HepG2 (cell line): Measurements from ENCODE around the gene NPTXR. TPM values are rescaled to one million over a fixed set of nuclear protein-coding genes. Genes with fewer than 3 reads are reported as not detected.

Source experiments
- ATAC-seq: fragments of 200-7000 bp; cut with Tn5 transposase; 3 replicates; pipeline ENCODE4 v1.9.1; 2020; ENCODE audit warnings: mild to moderate bottlenecking, moderate library complexity
- BruUV-seq: library from RNA; stranded (reverse); fragments of 400-500 nt; replicated peaks from 2 replicates; lab custom pipeline; 2021; lab: Mats Ljungman, UMichigan
- CTCF ChIA-PET: fragments of 300-600 bp; formaldehyde crosslinking; extraction: SDS; loops from one replicate; lab custom pipeline; 2021; ENCODE audit warnings: low total read pairs, inconsistent platforms, low intra/inter-chr PET ratio; lab: Yijun Ruan, JAX
- POLR2A ChIA-PET: fragments of 350-600 bp; sonication (Branson Sonifier 250); formaldehyde crosslinking; loops from one replicate; lab custom pipeline; 2020; ENCODE audit warnings: antibody characterized with exemption, inconsistent platforms; lab: Yijun Ruan, JAX
- DNase-seq: peaks from one replicate; pipeline ENCODE4 v3.0.0-alpha.2; 2015; ENCODE audit warnings: low spot score
- FAIRE-seq: peaks from 3 replicates; lab custom pipeline; 2011; peaks lifted over from hg19 to GRCh38; lab: Jason Lieb, UNC
- H2AFZ ChIP-seq: one replicate; pipeline ENCODE4 v1.6.1; 2011; ENCODE audit warnings: low read length, inconsistent platforms
- H3K27ac ChIP-seq: fragments of 300-600 bp; 3 replicates; pipeline ENCODE4 v1.8.0; 2011; ENCODE audit warnings: mixed run types, mild to moderate bottlenecking, mixed read lengths, low read length, inconsistent platforms; ENCODE audit not compliant: insufficient read depth; ENCODE audit errors: extremely low read length
- H3K27me3 ChIP-seq, 2 experiments: fragments of 200-600 bp in 1 of 2; 2 replicates in 1 of 2; 3 replicates in 1 of 2; pipeline versions ENCODE4 v1.6.0 to v1.8.0; 2011; ENCODE audit warnings: low read length in 2 of 2, mild to moderate bottlenecking in 2 of 2, moderate library complexity in 2 of 2, inconsistent platforms in 1 of 2; ENCODE audit not compliant: insufficient read depth in 2 of 2, control insufficient read depth in 1 of 2
- H3K36me3 ChIP-seq, 2 experiments: fragments of 200-600 bp in 1 of 2; replicated peaks in 1 of 2; 2 replicates in 1 of 2; 3 replicates in 1 of 2; pipeline versions ENCODE4 v1.5.1 to v1.8.0; 2011; ENCODE audit warnings: low read length in 2 of 2, inconsistent platforms in 1 of 2; ENCODE audit not compliant: insufficient read depth in 2 of 2, control insufficient read depth in 1 of 2
- H3K4me1 ChIP-seq: 2 replicates; pipeline ENCODE4 v1.5.1; 2012; ENCODE audit warnings: low read length, inconsistent platforms; ENCODE audit not compliant: insufficient read depth
- H3K4me2 ChIP-seq: 2 replicates; pipeline ENCODE4 v1.6.0; 2011; ENCODE audit warnings: low read depth, low read length, inconsistent platforms
- H3K4me3 ChIP-seq, 3 experiments: fragments of 200-600 bp in 1 of 3; sonication (generic), shearing (Covaris generic) in 1 of 3; replicated peaks in 1 of 3; 2 replicates each; pipeline ENCODE4 v1.5.1; 2011 to 2016; ENCODE audit warnings: low read length in 3 of 3, inconsistent platforms in 2 of 3, low read depth in 2 of 3, mild to moderate bottlenecking in 2 of 3, control low read depth in 1 of 3, mixed read lengths in 1 of 3; ENCODE audit not compliant: insufficient read depth in 1 of 3
- H3K79me2 ChIP-seq: one replicate; pipeline ENCODE4 v1.6.1; 2011; ENCODE audit warnings: low read length, inconsistent platforms; ENCODE audit not compliant: insufficient read depth
- H3K9ac ChIP-seq: 2 replicates; pipeline ENCODE4 v1.6.0; 2011; ENCODE audit warnings: mild to moderate bottlenecking, low read depth, low read length, inconsistent platforms; ENCODE audit not compliant: insufficient read depth
- H3K9me3 ChIP-seq: 2 replicates; pipeline ENCODE4 v1.5.1; 2012; ENCODE audit warnings: mild to moderate bottlenecking, low read length
- H4K20me1 ChIP-seq: 2 replicates; pipeline ENCODE4 v1.6.0; 2011; ENCODE audit warnings: inconsistent platforms, mild to moderate bottlenecking, low read length, moderate library complexity; ENCODE audit not compliant: insufficient read depth
- HIC2 ChIP-seq: sonication (generic); formaldehyde crosslinking; IDR thresholded peaks from 2 replicates; pipeline ENCODE4 v1.9.0; 2022; ENCODE audit warnings: low read depth, missing genetic modification reagents
- JUND ChIP-seq: sonication (generic); formaldehyde crosslinking; IDR thresholded peaks from 2 replicates; pipeline ENCODE4 v1.8.0; 2022; ENCODE audit warnings: mild to moderate bottlenecking, missing genetic modification reagents
- NFRKB ChIP-seq: fragments of 450-650 bp; IDR thresholded peaks from 2 replicates; pipeline ENCODE4 v1.6.1; 2017
- PAXIP1 ChIP-seq: sonication (generic); formaldehyde crosslinking; conservative IDR thresholded peaks from 2 replicates; pipeline ENCODE4 v1.4.0; 2020; ENCODE audit warnings: mild to moderate bottlenecking, missing genetic modification reagents, moderate library complexity
- PTBP1 ChIP-seq: fragments of 200-400 bp; formaldehyde crosslinking; IDR thresholded peaks from 2 replicates; pipeline ENCODE4 v1.6.1; 2018; ENCODE audit warnings: low read length, low read depth; ENCODE audit not compliant: poor library complexity, severe bottlenecking
- RBFOX2 ChIP-seq: fragments of 200-400 bp; formaldehyde crosslinking; IDR thresholded peaks from 2 replicates; pipeline ENCODE4 v1.6.1; 2017; ENCODE audit warnings: low read depth, mild to moderate bottlenecking, low read length
- ZBTB20 ChIP-seq: sonication (generic); formaldehyde crosslinking; IDR thresholded peaks from 2 replicates; pipeline ENCODE4 v1.8.1; 2023; ENCODE audit warnings: missing genetic modification reagents, low read depth, mild to moderate bottlenecking, borderline replicate concordance
- ZNF720 ChIP-seq: sonication (generic); formaldehyde crosslinking; IDR thresholded peaks from 2 replicates; pipeline ENCODE4 v1.4.0; 2020; ENCODE audit warnings: missing genetic modification reagents
- WGBS: methylation state at CpG from one replicate; pipeline ENCODE4 v1.1.6; 2017; ENCODE audit warnings: low lambda C conversion rate; 5-methylcytosine and 5-hydroxymethylcytosine counted together
- in situ Hi-C: cut with HindIII; loops from 2 replicates; pipeline ENCODE4 v1.10.0; 2017; ENCODE audit warnings: low pct_unique_long_range_greater_than_20kb; ENCODE audit not compliant: extremely low pct_ligation_motif_present
- intact Hi-C: fragments of 100-400 bp; cut with micrococcal nuclease; formaldehyde crosslinking; loops from one replicate; pipeline ENCODE4 v1.10.0; 2022; ENCODE audit not compliant: unreplicated experiment
- polyA plus RNA-seq, 8 experiments: library from polyadenylated mRNA; depleted of rRNA in 3 of 8; stranded (reverse) in 7 of 8; unstranded in 1 of 8; fragments of >200 nt; fragmentation: Illumina TruSeq in 4 of 8; extraction: Trizol in 4 of 8; gene quantifications; 2 replicates each; pipeline versions ENCODE4 v1.2.1 to v1.2.3, GENCODE V29; 2011 to 2016; ENCODE audit warnings: low read depth in 4 of 8, missing spikeins in 1 of 8, mixed read lengths in 1 of 8; ENCODE audit not compliant: insufficient read depth in 1 of 8
- total RNA-seq, 5 experiments: library from RNA; depleted of rRNA; stranded (reverse); fragments of >200 nt; fragmentation: Illumina TruSeq; extraction: Trizol; gene quantifications; 2 replicates each; pipeline ENCODE4 v1.2.3, GENCODE V29; 2016; ENCODE audit warnings: low read depth in 1 of 5

Gene NPTXR
- total and polyA plus RNA-seq, 2 of the 13 experiments (the other 11 are each of a cell fraction or from before 2014, with no cell fraction given): 2.6 to 4.8 TPM

- TF ChIP-seq PAXIP1 (CRISPR knock-in tag) (no peak), HIC2 (CRISPR knock-in tag) (no peak)
Measured at GRCh38 chr22:38867471-38868285, 23.9 kb upstream of the NPTXR start (continued).

- H3K4me2 ChIP-seq: no peak overlapping the region
- H4K20me1 ChIP-seq: peaks cover 3% of the 10 kb centered on the region; the same call in 1 of the 2 replicates
- in situ Hi-C loops: no loop called here
- intact Hi-C loops: no loop called here
- FAIRE-seq: no peak
- H3K27ac ChIP-seq: no peak overlapping the region
- no TSS peak for BruUV-seq
- TF ChIP-seq NFRKB: no peak
- TF ChIP-seq RBFOX2: 0 out of 2 replicates have a peak, but pooled peaks have one; percentile 1
- no peak for TF ChIP-seq PTBP1
- TF ChIP-seq ZBTB20: no peak
- no peak for TF ChIP-seq ZNF720 (CRISPR knock-in tag)
- no peak for TF ChIP-seq JUND
- POLR2A ChIA-PET: no interaction called here
- no peaks in the 10 kb centered on the region; a peak in 1 of 5 replicates for H3K36me3 ChIP-seq
- CTCF ChIA-PET: no interaction called here
- H3K9ac ChIP-seq: no peak overlapping the region
- H3K79me2 ChIP-seq: no peaks in the 10 kb centered on the region
- no peak for ATAC-seq
- 91% methylated on average over 13 of the region's 13 CpGs for WGBS
- peaks cover 32% of the 10 kb centered on the region for H3K4me1 ChIP-seq
- no peaks in the 10 kb centered on the region for H3K9me3 ChIP-seq
- no peak overlapping the region for H3K4me3 ChIP-seq
- no peaks in the 10 kb centered on the region for H3K27me3 ChIP-seq
- H2AFZ ChIP-seq: no peak overlapping the region
- no peak for DNase-seq
Measured at GRCh38 chr22:38867124-38867455, 23.3 kb upstream of the NPTXR start.
